Ovary (tissue), 9 donors: ENCODE measurements around the gene CHRNE. TPM values are rescaled to one million over a fixed set of nuclear protein-coding genes. Genes with fewer than 3 reads are reported as not detected.
"Not testable (repeated sequence)": the region's sequence is repeated elsewhere in the genome, so short reads cannot be mapped to it uniquely, and the experiment has no call there.

Experiments used
- DNase-seq, 5 donors: peaks; one replicate each; pipeline ENCODE4 v3.0.0-alpha.2; 2019 to 2020
- H3K27ac ChIP-seq, 2 donors: fragments of 200-600 bp; one replicate each; pipeline versions ENCODE4 v1.5.1 to v1.8.0; 2019 to 2022
- H3K27me3 ChIP-seq: fragments of 200-600 bp; one replicate; pipeline ENCODE4 v1.8.0; 2022
- H3K36me3 ChIP-seq: fragments of 200-600 bp; sonication (generic); one replicate; pipeline ENCODE4 v1.5.1; 2019
- H3K4me1 ChIP-seq: one replicate; pipeline ENCODE4 v1.8.1; 2013; ENCODE audit warnings: mild to moderate bottlenecking, moderate library complexity; ENCODE audit not compliant: insufficient read depth
- H3K4me3 ChIP-seq: fragments of 200-600 bp; sonication (generic); one replicate; pipeline ENCODE4 v1.5.1; 2017
- H3K9me3 ChIP-seq, 2 donors: fragments of 200-600 bp in 1 of 2; sonication (generic) in 1 of 2; one replicate each; pipeline versions ENCODE4 v1.5.1 to v1.8.1; 2013 to 2019; ENCODE audit warnings: mild to moderate bottlenecking in 1 of 2, moderate library complexity in 1 of 2
- CTCF ChIP-seq, 3 donors: fragments of 450-650 bp in 2 of 3; fragments of 200-600 bp in 1 of 3; IDR thresholded peaks; one replicate each; pipeline versions ENCODE4 v1.5.1 to v1.8.0; 2016 to 2022; ENCODE audit warnings: antibody characterized with exemption in 3 of 3, mild to moderate bottlenecking in 1 of 3
- EP300 ChIP-seq: sonication (generic); formaldehyde crosslinking; IDR thresholded peaks from one replicate; pipeline ENCODE4 v1.6.1; 2017; ENCODE audit warnings: antibody characterized with exemption
- POLR2A ChIP-seq: fragments of 450-650 bp; IDR thresholded peaks from one replicate; pipeline ENCODE4 v1.6.1; 2017; ENCODE audit warnings: antibody characterized with exemption, mild to moderate bottlenecking, moderate library complexity
- WGBS, 3 donors: extraction: QIAGEN DNeasy Blood & Tissue Kit in 1 of 3; methylation state at CpG; one replicate each; pipeline versions ENCODE4 v1.1.5 to v1.1.7; 2013 to 2017; 5-methylcytosine and 5-hydroxymethylcytosine counted together
- intact Hi-C, 4 donors: fragments of 100-400 bp; cut with DNase I; formaldehyde crosslinking; loops; one replicate each; pipeline versions ENCODE4 v1.11.0 to v1.15.1; 2022 to 2023
- polyA plus RNA-seq, 2 donors: library from polyadenylated mRNA; stranded (reverse); fragments of 200-250 nt in 1 of 2; fragments of 350-450 nt in 1 of 2; fragmentation: Illumina TruSeq in 1 of 2; extraction: RNeasy Lipid Tissue Mini Kit (QIAGEN cat#74804) in 1 of 2; gene quantifications; one replicate each; pipeline ENCODE4 v1.2.3, GENCODE V29; 2013 to 2014
- total RNA-seq, 7 donors: library from RNA; depleted of rRNA in 2 of 7; stranded (reverse); fragments of >200 nt in 2 of 7; fragmentation: NEBNext Ultra II Directional in 3 of 7; extraction: Animal tissue kit (Norgen Biotek cat#: 25700) in 3 of 7; gene quantifications; one replicate each; pipeline versions ENCODE4 v1.1.0 to v1.2.4, GENCODE V29; 2016 to 2023
- donor health status: DM: no; HTN: no; CAD: no; lungs with moderate emphysema.
- donor health status: DM: no; HTN: no; CAD: no.
- donor health status: Bipolar disorder and iron deficiency.
- donor health status: DM: yes; HTN: yes; CAD: no.
- donor health status: DM: no; HTN: no; CAD: no.
- donor health status: DM: yes; HTN: yes; CAD: no.

CHRNE gene
- total and polyA plus RNA-seq, 9 donors = 0.34 to 1.4 (median 1.0) TPM

- 70 to 83% (median 70%) methylated on average over 1 of the region's 1 CpG for WGBS, 3 donors
- H3K4me3 ChIP-seq = no peak overlapping the region
- H3K4me1 ChIP-seq = no peaks in the 10 kb centered on the region
- DNase-seq = no peak
- TF ChIP-seq EP300 (no peak), POLR2A (no peak), CTCF (IDR thresholded peaks at IDR 0.05) (no peak)
- no peak overlapping the region for H3K27ac ChIP-seq
- H3K27me3 ChIP-seq = no peaks in the 10 kb centered on the region
- no peaks in the 10 kb centered on the region for H3K36me3 ChIP-seq
- intact Hi-C loops = loop anchor here in 1 of 4 donors (10.0 kb wide), 1 partner anchor 151 kb away; no protein-coding TSS in a partner anchor
- no peaks in the 10 kb centered on the region for H3K9me3 ChIP-seq
Measured at GRCh38 chr17:4913994-4914393, 11.1 kb upstream of the CHRNE start.

- 12 to 21% (median 14%) methylated on average over 20 of the region's 20 CpGs for WGBS, 3 donors
- DNase-seq = peak; percentile 77 to 89 (median 84)
- Histone ChIP-seq H3K4me3 (no peak overlapping the region), H3K27ac (no peak overlapping the region), H3K36me3 (no peaks in the 10 kb centered on the region), H3K9me3 (no peaks in the 10 kb centered on the region), H3K27me3 (no peaks in the 10 kb centered on the region), H3K4me1 (no peaks in the 10 kb centered on the region)
- TF ChIP-seq POLR2A = no peak
- peak; percentile 45 to 81 (median 72) for TF ChIP-seq CTCF (IDR thresholded peaks at IDR 0.05)
- intact Hi-C loops = loop anchor here in 1 of 4 donors (5.0 kb wide), 2 partner anchors 78 to 153 kb away; partner anchors contain the start of gene CAMTA2
Measured at GRCh38 chr17:4908711-4909496, 6.0 kb upstream of the CHRNE start.

GRCh38 chr17:4908301-4908700 lies 5.4 kb upstream of the CHRNE start:
- H3K4me3 ChIP-seq = no peak overlapping the region
- whole genome bisulfite sequencing, 3 donors = 37 to 56% (median 38%) methylated on average over 10 of the region's 10 CpGs
- no peaks in the 10 kb centered on the region for H3K9me3 ChIP-seq
- intact Hi-C loops = loop anchor here in 1 of 4 donors (5.0 kb wide), 2 partner anchors 79 to 154 kb away; partner anchors contain the start of gene CAMTA2
- H3K4me1 ChIP-seq = no peaks in the 10 kb centered on the region
- no peak for DNase-seq
- H3K27me3 ChIP-seq = no peaks in the 10 kb centered on the region
- H3K36me3 ChIP-seq = no peaks in the 10 kb centered on the region
- TF ChIP-seq EP300 (no peak), POLR2A (no peak), CTCF (IDR thresholded peaks at IDR 0.05) (no peak)
- no peak overlapping the region for H3K27ac ChIP-seq

DNA sequence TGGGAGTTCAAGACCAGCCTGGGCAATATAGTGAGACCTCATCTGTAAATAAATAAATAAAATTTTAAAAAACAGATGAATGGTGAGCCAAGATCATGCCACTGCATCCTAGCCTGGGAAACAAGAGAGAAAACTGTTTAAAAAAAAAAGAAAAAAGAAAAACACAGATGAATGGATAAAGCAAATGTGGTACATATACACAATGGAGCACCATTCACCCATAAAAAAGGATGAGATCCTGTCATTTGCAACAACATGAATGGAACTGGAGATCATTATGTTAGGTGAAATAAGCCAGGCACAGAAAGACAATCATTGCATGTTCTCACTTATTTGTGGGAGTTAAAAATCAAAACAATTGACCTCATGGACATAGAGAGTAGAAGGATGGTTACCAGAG lies 3.7 kb upstream of the CHRNE start:
- not testable (repeated sequence) for H3K4me3 ChIP-seq, H3K4me1 ChIP-seq, DNase-seq, H3K27ac ChIP-seq, H3K36me3 ChIP-seq, H3K9me3 ChIP-seq, H3K27me3 ChIP-seq
- intact Hi-C loops = loop anchor here in 1 of 4 donors (5.0 kb wide), 2 partner anchors 81 to 156 kb away; partner anchors contain the start of gene CAMTA2

GRCh38 chr17:4902540-4902939 lies 358 bp downstream of the CHRNE start:
- no peaks in the 10 kb centered on the region for H3K27me3 ChIP-seq
- intact Hi-C loops = loop anchor here in 1 of 4 donors (5.0 kb wide), 1 partner anchor 115 kb away; the partner anchor contains the start of genes GLTPD2 and VMO1

More at GRCh38 chr17:4902540-4902939, 358 bp downstream of the CHRNE start:
- H3K27ac ChIP-seq = peak overlapping the region; percentile 27 to 61
- WGBS, 3 donors = 18 to 38% (median 23%) methylated on average over 8 of the region's 8 CpGs
- peak in 4 of 5 donors; percentile 26 to 51 (median 42) for DNase-seq
- H3K9me3 ChIP-seq = no peaks in the 10 kb centered on the region
- no peaks in the 10 kb centered on the region for H3K36me3 ChIP-seq
- H3K4me1 ChIP-seq = peaks cover 11% of the 10 kb centered on the region
- H3K4me3 ChIP-seq = no peak overlapping the region
- no peak for TF ChIP-seq CTCF (IDR thresholded peaks at IDR 0.05)
- TF ChIP-seq POLR2A = no peak
- no peak for TF ChIP-seq EP300
